Parathyroid adenoma (tissue), 2 donors: ENCODE measurements around the gene HDDC2.

Source experiments
- H2AFZ ChIP-seq: fragments of 300-600 bp; sonication (generic); one replicate; pipeline ENCODE4 v1.7.0; 2017; ENCODE audit warnings: antibody characterized with exemption, mild to moderate bottlenecking
- H3K27ac ChIP-seq: fragments of 300-600 bp; sonication (generic); one replicate; pipeline ENCODE4 v1.7.0; 2017
- H3K27me3 ChIP-seq: fragments of 300-600 bp; sonication (generic); one replicate; pipeline ENCODE4 v1.7.0; 2017; ENCODE audit warnings: low read length; ENCODE audit not compliant: control insufficient read depth, insufficient read depth
- H3K36me3 ChIP-seq: fragments of 300-600 bp; sonication (generic); one replicate; pipeline ENCODE4 v1.7.0; 2017; ENCODE audit warnings: low read length; ENCODE audit not compliant: control insufficient read depth, insufficient read depth
- H3K4me1 ChIP-seq: fragments of 300-600 bp; sonication (generic); one replicate; pipeline ENCODE4 v1.7.0; 2017; ENCODE audit warnings: control low read depth
- H3K4me2 ChIP-seq: fragments of 300-600 bp; sonication (generic); one replicate; pipeline ENCODE4 v1.7.0; 2017; ENCODE audit warnings: low read length
- H3K4me3 ChIP-seq: fragments of 300-600 bp; sonication (generic); one replicate; pipeline ENCODE4 v1.7.0; 2017; ENCODE audit warnings: low read depth, low read length
- H3K79me2 ChIP-seq: fragments of 300-600 bp; sonication (generic); one replicate; pipeline ENCODE4 v1.7.0; 2017; ENCODE audit warnings: control low read depth
- H3K9ac ChIP-seq: fragments of 300-600 bp; sonication (generic); one replicate; pipeline ENCODE4 v1.7.0; 2017; ENCODE audit warnings: mild to moderate bottlenecking
- H3K9me3 ChIP-seq: fragments of 300-600 bp; sonication (generic); one replicate; pipeline ENCODE4 v1.7.0; 2017; ENCODE audit warnings: low read length; ENCODE audit not compliant: control insufficient read depth
- TF ChIP-seq, protein P1 (sequence below): fragments of 300-600 bp; sonication (generic); IDR thresholded peaks from one replicate; pipeline ENCODE4 v1.7.0; 2017; ENCODE audit warnings: antibody characterized with exemption, mild to moderate bottlenecking
- donor health status: primary hyperparathyroidism.

The HDDC2 gene

DNA sequence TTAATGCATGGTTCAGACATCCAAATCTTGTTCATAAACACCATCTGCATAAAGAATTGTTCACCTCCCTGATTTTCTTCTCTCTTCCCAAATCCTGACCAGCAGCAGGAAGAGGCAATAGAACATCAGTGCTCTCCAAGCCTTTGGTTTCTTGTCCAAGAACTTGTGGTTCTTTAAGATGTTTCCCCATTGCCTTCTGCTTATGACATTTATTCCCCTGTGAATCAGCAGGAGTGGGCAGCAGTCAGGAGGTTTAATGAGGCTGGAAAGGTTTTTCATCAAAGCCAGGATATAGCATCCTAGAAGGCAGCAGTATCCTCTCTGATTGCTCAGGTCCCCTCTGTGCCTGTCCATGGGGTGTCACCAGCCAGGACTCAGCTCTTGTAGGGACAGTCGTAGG is 5.3 kb downstream of the HDDC2 start:
- Histone ChIP-seq H3K9me3 (no peaks in the 10 kb centered on the region), H3K27ac (no peak overlapping the region), H3K9ac (no peak overlapping the region), H3K4me3 (no peak overlapping the region), H3K4me1 (peaks cover 9% of the 10 kb centered on the region), H2AFZ (no peak overlapping the region), H3K79me2 (peaks cover 2% of the 10 kb centered on the region), H3K4me2 (no peak overlapping the region), H3K36me3 (no peaks in the 10 kb centered on the region), H3K27me3 (no peaks in the 10 kb centered on the region)
- TF ChIP-seq, protein P1, sequence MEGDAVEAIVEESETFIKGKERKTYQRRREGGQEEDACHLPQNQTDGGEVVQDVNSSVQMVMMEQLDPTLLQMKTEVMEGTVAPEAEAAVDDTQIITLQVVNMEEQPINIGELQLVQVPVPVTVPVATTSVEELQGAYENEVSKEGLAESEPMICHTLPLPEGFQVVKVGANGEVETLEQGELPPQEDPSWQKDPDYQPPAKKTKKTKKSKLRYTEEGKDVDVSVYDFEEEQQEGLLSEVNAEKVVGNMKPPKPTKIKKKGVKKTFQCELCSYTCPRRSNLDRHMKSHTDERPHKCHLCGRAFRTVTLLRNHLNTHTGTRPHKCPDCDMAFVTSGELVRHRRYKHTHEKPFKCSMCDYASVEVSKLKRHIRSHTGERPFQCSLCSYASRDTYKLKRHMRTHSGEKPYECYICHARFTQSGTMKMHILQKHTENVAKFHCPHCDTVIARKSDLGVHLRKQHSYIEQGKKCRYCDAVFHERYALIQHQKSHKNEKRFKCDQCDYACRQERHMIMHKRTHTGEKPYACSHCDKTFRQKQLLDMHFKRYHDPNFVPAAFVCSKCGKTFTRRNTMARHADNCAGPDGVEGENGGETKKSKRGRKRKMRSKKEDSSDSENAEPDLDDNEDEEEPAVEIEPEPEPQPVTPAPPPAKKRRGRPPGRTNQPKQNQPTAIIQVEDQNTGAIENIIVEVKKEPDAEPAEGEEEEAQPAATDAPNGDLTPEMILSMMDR, result no peak

DNA sequence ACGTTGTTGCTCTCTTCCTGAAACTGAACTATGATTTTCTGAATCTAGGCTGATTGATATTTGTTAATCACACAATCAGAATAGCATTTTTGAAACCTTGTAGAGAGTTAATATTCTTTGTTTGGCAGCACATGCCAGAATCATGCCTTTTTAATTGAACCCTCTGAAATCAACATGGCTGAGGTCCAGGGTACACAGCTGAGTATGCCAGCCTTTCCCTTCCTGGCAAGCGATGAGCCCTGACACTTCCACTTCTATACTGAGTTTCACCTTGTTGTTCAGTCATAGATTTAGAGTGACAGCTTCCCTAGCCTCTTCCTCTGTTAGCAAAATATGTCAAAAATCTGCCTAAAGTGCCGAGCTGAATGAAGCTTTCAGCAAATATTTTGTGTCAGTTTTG is 6.8 kb downstream of the HDDC2 start:
- Histone ChIP-seq H3K27ac (no peak overlapping the region), H2AFZ (no peak overlapping the region), H3K4me1 (peaks cover 9% of the 10 kb centered on the region), H3K9ac (no peak overlapping the region), H3K4me2 (no peak overlapping the region), H3K9me3 (no peaks in the 10 kb centered on the region), H3K79me2 (peaks cover 2% of the 10 kb centered on the region), H3K4me3 (no peak overlapping the region), H3K36me3 (no peaks in the 10 kb centered on the region), H3K27me3 (no peaks in the 10 kb centered on the region)
- TF ChIP-seq, protein P1, result no peak

DNA sequence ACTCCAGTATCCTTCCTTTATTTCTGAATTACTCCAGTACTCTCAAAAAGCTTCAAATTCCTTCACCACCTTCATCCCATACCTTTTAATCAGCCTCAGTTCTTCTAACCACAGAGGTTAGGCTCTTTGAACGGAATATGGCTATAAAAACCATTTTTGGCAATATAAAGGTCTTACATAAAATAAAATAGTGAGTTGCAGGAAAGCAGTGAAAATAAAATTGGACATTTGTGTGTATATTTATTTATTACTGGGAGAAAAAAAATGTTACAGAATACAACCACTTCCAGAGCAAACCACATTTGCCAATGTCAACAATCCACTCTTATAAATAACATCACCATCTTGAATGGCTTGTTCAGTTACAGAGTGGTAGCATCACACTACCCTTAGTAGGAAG is 7.7 kb downstream of the HDDC2 start:
- Histone ChIP-seq H3K4me2 (no peak overlapping the region), H3K9me3 (no peaks in the 10 kb centered on the region), H3K4me1 (peaks cover 9% of the 10 kb centered on the region), H3K79me2 (no peaks in the 10 kb centered on the region), H3K4me3 (no peak overlapping the region), H2AFZ (no peak overlapping the region), H3K36me3 (no peaks in the 10 kb centered on the region), H3K9ac (no peak overlapping the region), H3K27me3 (no peaks in the 10 kb centered on the region), H3K27ac (no peak overlapping the region)
- TF ChIP-seq, protein P1, result no peak

DNA sequence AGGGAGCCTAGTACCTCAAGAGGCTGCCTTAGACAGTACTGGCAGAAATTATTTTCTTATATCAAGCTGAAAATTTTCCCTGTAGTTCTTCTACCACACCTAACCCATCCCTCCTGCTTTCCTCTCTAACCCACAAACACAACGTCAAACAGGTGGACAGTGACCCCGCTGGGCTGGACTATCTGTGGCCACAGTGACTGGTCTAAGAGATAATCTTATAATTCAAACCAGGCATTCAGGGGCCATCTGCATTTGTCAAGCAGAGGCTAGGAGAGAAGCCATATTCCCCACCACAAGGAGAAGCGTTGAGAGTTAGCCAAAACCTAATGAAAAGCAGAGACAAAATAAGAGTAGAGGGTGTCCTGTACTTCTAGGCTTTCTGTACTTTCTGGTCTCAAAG is 8.2 kb downstream of the HDDC2 start:
- H3K4me1 ChIP-seq, result peaks cover 9% of the 10 kb centered on the region
- H3K9me3 ChIP-seq, result no peaks in the 10 kb centered on the region
- H3K4me2 ChIP-seq, result no peak overlapping the region
- no peak overlapping the region for H3K4me3 ChIP-seq
- no peaks in the 10 kb centered on the region for H3K27me3 ChIP-seq
- no peak overlapping the region for H2AFZ ChIP-seq
- no peak overlapping the region for H3K27ac ChIP-seq
- TF ChIP-seq, protein P1, result no peak
- no peaks in the 10 kb centered on the region for H3K79me2 ChIP-seq
- no peak overlapping the region for H3K9ac ChIP-seq
- H3K36me3 ChIP-seq, result no peaks in the 10 kb centered on the region

DNA sequence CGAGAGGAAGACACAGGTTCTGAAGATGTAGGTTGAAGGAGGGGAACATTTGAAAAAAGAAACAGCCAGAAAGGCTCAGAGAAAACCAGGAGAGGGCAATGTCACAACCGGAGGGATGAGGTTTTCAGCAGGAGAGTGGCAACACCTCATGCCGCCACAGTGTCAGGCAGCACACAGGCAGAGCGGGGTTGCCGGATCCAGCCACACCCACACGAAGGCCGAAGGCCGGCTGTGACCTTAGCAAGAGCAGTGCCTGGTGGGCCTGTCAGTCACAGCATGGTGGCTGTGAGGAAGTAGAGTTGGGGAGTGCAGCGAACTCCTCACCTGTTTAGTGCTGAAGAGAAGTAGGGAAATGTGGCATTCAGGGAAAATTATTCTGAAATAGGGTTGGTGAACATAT is 14.0 kb downstream of the HDDC2 start:
- no peak overlapping the region for H3K4me3 ChIP-seq
- no peaks in the 10 kb centered on the region for H3K27me3 ChIP-seq
- no peaks in the 10 kb centered on the region for H3K4me1 ChIP-seq
- H3K9ac ChIP-seq, result no peak overlapping the region
- no peak overlapping the region for H3K4me2 ChIP-seq
- no peaks in the 10 kb centered on the region for H3K9me3 ChIP-seq
- H3K27ac ChIP-seq, result no peak overlapping the region
- no peak overlapping the region for H2AFZ ChIP-seq
- TF ChIP-seq, protein P1, result no peak
- no peaks in the 10 kb centered on the region for H3K36me3 ChIP-seq
- H3K79me2 ChIP-seq, result peaks cover 5% of the 10 kb centered on the region
